ENCODE measurements around the gene HOXD10.
A peak's percentile ranks its signal among the peaks of the same experiment; 100 is the strongest.

Gene HOXD10

GRCh38 chr2:176137252-176137580 is 20.6 kb downstream of the HOXD10 start:
- no peak for DNase-seq

DNA sequence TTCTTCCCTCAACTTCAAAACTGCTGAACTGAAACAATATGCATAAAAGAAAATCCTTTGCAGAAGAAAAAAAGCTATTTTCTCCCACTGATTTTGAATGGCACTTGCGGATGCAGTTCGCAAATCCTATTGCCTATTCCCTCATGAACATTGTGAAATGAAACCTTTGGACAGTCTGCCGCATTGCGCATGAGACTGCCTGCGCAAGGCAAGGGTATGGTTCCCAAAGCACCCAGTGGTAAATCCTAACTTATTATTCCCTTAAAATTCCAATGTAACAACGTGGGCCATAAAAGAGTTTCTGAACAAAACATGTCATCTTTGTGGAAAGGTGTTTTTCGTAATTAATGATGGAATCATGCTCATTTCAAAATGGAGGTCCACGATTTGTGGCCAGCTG is 21.3 kb downstream of the HOXD10 start:
- DNase-seq, result no peak

- DNase-seq, result peak; percentile 45
These were observed 21.9 kb downstream of the HOXD10 start for GRCh38 chr2:176138526-176138922.

GRCh38 chr2:176138923-176139660 is 22.5 kb downstream of the HOXD10 start:
- peak; percentile 48 for DNase-seq

- peak; percentile 37 for DNase-seq
These were observed 23.3 kb downstream of the HOXD10 start for GRCh38 chr2:176139661-176140512.

- peak; percentile 89 for DNase-seq
These were observed 24.1 kb downstream of the HOXD10 start for GRCh38 chr2:176140513-176141317.

DNA sequence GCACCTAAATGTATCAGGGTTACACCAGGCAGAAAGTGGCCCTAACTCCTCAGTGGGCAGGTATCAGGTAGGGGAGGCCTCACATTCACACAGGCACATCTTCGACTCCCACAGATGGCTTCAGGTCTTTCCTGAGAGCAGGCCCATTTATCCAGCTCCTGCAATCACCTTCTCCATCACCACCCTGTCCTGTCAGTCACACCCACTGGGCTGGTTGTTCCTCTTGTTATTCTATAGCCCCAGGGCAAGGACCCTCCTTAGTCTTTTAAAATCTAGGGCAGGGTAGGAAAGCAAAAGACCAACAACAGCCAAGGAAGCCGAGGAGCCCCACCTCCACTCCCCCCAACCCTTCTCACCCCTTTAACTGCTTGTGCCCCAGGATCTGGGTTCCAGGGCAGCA is 25.7 kb downstream of the HOXD10 start:
- DNase-seq, result no peak

GRCh38 chr2:176145085-176145969 is 28.7 kb downstream of the HOXD10 start:
- DNase-seq, result no peak

DNA sequence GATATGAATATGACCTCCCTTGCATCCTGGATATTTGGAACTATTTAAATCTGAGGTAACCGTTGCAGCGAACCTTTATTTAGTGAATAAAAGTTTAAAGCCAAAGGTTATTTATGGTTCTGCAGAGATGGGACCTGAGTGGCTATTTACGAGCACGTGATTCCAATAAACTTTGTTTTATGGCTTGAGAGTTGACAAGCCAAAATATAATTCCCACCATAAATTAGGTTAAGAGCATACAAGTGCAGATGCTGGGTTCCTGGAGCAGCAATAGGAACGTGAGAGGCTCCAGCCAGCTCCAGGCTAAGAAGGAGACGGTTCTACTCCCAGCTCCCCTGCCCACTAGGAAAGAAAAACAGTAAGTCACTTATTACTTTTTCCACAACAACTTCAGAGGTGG is 29.5 kb downstream of the HOXD10 start:
- no peak for DNase-seq

- no peak for DNase-seq
These were observed 30.1 kb downstream of the HOXD10 start for GRCh38 chr2:176146645-176147044.

DNA sequence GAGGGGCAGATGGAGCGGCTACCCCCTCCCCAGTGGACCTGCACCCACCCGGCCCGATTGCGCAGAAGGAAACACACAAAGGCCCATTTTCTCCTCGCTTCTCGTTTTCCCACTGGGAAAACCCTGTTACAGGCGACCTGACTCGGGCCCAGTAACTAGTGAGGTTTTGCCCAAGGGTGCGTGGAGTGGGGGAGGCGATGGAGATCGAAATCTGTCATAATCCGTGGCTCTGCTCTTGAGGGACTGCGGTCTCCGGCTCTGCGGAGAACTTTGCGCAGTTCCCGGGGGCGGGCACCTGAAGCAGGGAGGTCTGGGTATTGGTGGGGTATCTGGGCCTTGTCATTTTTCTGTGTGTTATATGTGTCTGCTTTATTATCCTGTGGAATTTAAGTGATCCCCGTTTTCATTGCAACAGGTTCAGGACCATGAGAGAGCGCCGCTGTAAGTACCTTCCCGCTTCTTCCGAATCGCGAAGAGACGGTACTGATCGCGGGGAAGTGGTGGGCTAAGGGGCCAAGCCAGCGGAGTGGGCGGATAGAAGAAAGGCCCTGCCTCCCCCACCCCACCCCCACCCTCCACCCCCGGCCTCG is 30.7 kb downstream of the HOXD10 start:
- DNase-seq, result no peak

DNA sequence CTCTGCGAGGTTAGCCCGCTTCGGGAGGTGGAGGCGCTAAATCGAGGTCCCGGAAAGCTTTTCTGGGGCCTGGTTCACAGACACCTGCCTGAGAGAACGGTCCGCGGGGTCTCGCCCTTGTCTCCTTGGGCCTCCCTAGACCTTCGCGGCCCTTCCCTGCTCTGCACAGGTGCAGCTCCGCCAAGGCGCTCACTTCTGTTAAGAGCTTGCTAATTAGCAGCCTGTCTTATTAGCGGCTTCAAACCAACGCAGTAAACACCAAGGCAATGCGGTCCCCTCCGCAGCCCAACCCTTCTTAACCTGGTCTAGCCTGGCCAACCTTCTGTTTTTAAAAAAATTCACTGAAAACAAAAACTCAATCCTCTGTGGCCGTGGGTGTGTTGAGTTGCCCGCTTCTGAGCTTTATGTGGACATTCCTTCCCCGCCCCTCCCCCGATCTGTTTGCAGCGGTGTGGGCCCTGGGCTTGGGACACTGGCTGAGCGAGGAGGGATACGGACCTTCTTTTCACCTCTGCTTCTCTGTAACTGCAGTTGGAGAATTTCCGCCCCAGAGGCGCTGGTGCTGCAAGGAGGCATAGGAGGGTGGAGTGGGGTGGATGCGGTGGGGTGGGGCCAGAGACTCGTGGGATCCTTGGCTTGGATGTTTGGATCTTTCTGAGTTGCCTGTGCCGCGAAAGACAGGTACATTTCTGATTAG is 31.4 kb downstream of the HOXD10 start:
- DNase-seq, result peak; percentile 47

- DNase-seq, result peak; percentile 38
These were observed 32.3 kb downstream of the HOXD10 start for GRCh38 chr2:176148751-176149421.

DNA sequence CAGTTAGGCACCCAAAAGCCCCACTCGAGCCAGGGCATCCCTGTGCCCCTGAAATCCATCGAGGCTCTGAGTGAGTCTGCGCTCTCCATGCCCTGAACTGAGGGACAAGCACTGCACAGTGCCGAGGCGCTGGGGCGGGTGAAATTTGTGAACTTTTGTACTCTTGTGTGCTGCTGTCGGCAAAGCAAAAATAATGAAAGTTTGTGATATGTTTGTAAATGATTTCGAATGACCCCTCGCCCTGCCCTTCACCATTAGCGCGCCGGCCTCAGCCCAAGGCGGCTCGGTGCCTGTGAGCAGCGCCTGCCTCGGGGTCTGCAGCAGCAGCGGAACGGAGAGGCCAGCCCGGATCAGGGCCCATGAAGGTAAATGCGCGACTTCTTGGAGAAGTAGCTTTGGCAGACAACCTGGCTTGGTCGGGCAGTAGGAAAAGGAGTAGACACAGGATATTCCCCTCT is 32.9 kb downstream of the HOXD10 start:
- DNase-seq, result peak; percentile 45

DNA sequence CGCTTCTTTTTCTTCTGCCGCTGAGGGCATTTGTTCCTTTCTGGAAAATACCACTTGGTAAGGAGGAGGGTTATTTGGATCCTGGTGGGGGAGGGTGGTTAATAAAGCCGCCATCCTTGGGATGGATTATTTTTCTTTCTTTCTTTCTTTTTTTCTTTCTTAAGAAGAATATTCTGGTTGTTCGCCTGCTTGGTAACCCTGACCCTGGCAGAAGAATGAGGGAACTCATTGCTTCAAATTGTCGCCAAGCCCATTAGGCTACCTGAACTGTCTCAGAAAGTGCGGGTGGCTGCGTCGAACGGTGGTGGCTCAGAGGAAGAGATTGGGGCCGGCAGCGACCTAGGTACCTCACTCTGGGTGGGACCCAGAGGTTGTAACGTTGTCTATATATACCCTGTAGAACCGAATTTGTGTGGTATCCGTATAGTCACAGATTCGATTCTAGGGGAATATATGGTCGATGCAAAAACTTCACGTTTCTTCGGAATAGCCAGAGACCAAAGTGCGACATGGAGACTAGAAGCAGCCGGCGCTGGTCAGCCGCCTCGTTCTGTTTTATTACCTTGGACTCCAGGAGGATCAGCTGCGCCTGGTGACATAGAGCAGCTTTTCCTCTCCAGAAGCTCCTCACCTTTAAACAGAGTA is 33.5 kb downstream of the HOXD10 start:
- DNase-seq, result peak; percentile 46

DNA sequence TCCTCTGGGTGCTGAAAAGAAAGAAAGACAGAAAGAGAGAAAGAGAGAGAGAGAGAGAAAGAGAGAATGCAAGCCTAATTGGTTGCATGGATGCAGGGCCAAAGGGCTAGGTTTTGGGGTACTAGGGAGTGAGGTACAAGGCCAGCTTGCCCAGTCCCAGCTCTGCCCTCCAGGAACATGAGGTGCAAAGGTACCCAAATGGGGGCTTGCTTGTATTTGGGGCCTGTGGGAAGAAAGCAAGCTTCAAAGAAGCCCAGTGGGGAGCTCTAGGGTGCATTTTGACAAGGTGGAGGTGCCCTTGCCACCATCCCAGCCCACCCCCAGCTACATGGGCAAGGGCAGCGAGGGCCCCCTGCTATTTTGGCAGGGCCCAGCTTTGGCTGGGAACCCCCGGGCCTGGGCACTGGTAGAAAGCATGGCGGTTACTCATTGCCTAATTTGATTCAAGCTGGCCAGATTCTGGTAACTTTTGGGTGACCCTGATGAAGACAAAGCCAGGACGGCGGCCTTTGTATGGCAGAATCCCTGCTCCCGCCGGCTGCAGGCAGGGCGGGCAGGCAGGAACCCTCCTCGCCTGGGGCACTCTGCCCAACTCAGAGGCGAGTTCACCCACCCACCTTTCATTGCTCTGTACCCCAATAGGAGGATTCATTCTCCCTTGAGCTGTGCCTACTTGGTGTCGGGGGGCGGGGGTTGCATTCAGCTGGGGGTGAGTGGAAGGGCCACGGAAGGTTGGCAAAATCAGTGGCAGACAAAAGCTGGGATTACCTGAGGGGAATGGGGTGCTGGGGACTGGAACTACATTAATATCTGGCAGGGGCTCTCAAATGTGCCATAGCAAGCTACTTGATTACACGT is 34.2 kb downstream of the HOXD10 start:
- DNase-seq, result peak; percentile 33

- peak; percentile 51 for DNase-seq
These were observed 35.1 kb downstream of the HOXD10 start, which contains the start of gene HOXD4 for GRCh38 chr2:176151442-176152287. TSS of gene HOXD4 (plus strand) at chr2:176151550. CDS start at chr2:176151634, 84 bp downstream.
